ENCODE data around the gene SLC28A3.

GRCh38 chr9:84379740-84380139 is 39.2 kb upstream of the SLC28A3 start:
- no peak for TF ChIP-seq EP300 (IDR thresholded peaks at IDR 0.05)
- no peak for TF ChIP-seq CTCF (IDR thresholded peaks at IDR 0.05)
- no peak for TF ChIP-seq POLR2A (IDR thresholded peaks at IDR 0.05)
- TF ChIP-seq POLR2AphosphoS5 (IDR thresholded peaks at IDR 0.05): no peak

All from gastroesophageal sphincter (tissue), 3 donors.